ENCODE results near the gene MYRIP.

DNA sequence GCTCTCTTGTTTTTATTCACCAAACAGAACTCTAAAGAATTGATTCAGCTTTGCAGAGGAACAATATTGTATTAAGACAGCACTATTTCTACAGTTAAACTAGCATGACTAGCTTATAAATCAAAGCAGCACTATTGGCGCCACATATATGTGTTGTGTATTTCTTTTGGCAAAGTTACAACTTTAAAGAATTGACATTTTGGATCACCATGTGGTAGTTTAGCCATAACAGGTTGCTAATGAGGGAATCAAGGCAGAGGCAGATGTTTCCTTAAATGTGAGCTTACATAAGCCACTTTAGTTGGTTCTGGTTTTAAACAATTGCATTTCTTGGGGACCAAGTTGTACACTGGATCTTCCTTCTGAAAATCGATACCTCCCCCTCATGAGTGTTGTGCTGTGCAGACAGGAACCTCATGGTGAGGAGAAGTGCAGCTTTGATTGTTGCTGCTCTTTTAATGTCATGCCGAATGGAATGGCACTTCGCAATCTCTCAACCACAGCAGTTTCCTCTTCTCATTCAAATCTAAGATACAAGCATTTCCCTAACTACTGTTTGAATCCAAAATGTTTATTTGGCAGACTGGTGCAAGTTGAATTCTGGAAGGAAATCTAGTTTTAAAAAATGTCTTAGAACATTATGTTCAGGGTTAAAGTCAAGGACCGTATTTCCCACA is 151.2 kb downstream of the MYRIP start:
- TF ChIP-seq, protein P1, sequence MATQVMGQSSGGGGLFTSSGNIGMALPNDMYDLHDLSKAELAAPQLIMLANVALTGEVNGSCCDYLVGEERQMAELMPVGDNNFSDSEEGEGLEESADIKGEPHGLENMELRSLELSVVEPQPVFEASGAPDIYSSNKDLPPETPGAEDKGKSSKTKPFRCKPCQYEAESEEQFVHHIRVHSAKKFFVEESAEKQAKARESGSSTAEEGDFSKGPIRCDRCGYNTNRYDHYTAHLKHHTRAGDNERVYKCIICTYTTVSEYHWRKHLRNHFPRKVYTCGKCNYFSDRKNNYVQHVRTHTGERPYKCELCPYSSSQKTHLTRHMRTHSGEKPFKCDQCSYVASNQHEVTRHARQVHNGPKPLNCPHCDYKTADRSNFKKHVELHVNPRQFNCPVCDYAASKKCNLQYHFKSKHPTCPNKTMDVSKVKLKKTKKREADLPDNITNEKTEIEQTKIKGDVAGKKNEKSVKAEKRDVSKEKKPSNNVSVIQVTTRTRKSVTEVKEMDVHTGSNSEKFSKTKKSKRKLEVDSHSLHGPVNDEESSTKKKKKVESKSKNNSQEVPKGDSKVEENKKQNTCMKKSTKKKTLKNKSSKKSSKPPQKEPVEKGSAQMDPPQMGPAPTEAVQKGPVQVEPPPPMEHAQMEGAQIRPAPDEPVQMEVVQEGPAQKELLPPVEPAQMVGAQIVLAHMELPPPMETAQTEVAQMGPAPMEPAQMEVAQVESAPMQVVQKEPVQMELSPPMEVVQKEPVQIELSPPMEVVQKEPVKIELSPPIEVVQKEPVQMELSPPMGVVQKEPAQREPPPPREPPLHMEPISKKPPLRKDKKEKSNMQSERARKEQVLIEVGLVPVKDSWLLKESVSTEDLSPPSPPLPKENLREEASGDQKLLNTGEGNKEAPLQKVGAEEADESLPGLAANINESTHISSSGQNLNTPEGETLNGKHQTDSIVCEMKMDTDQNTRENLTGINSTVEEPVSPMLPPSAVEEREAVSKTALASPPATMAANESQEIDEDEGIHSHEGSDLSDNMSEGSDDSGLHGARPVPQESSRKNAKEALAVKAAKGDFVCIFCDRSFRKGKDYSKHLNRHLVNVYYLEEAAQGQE (IDR thresholded peaks at IDR 0.05; ENCODE audit: insufficient read depth in 1 of 2, low read depth in 2 of 2, low read length in 2 of 2) = no peak
- no peak for TF ChIP-seq SIN3A (IDR thresholded peaks at IDR 0.05; ENCODE audit: borderline replicate concordance, insufficient read depth, low read length)

Measured in PFSK-1 (cell line).